Measurements from ENCODE around the gene CMTR1. TPM values are rescaled to one million over a fixed set of nuclear protein-coding genes. Genes with fewer than 3 reads are reported as not detected.
"Not testable (repeated sequence)": the region's sequence is repeated elsewhere in the genome, so short reads cannot be mapped to it uniquely, and the experiment has no call there.

Gene CMTR1
- total RNA-seq, 4 donors from 2014 or later: 39.3 to 45.0 (median 40.9) TPM

DNA sequence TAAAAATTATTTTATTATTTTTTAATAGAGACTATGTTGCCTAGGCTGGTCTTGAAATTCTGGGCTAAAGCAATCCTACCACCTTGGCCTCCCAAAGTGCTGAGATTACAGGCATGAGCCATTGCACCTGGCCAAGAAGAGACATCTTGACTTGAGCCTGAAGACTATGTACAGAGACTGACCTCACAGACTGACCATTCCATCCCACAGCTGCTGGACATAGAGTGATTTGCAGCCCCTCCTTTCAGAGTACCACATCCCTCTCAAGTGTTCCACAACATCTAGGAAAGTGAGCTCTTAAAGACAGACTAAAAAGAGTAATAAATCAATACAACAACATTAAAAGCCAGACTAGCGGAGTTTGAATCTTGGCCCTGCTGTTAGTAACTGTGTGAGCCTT lies 40.2 kb upstream of the CMTR1 start:
- H3K27me3 ChIP-seq: no peaks in the 10 kb centered on the region
- peaks cover 0 to 72% (median 0%) of the 10 kb centered on the region in 3 donors for H3K36me3 ChIP-seq
- TF ChIP-seq POLR2A (IDR thresholded peaks at IDR 0.05): no peak
- TF ChIP-seq EP300 (IDR thresholded peaks at IDR 0.05): no peak
- TF ChIP-seq, protein P1, sequence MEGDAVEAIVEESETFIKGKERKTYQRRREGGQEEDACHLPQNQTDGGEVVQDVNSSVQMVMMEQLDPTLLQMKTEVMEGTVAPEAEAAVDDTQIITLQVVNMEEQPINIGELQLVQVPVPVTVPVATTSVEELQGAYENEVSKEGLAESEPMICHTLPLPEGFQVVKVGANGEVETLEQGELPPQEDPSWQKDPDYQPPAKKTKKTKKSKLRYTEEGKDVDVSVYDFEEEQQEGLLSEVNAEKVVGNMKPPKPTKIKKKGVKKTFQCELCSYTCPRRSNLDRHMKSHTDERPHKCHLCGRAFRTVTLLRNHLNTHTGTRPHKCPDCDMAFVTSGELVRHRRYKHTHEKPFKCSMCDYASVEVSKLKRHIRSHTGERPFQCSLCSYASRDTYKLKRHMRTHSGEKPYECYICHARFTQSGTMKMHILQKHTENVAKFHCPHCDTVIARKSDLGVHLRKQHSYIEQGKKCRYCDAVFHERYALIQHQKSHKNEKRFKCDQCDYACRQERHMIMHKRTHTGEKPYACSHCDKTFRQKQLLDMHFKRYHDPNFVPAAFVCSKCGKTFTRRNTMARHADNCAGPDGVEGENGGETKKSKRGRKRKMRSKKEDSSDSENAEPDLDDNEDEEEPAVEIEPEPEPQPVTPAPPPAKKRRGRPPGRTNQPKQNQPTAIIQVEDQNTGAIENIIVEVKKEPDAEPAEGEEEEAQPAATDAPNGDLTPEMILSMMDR (IDR thresholded peaks at IDR 0.05): no peak
- no peaks in the 10 kb centered on the region for H3K9me3 ChIP-seq
- no peak overlapping the region for H3K27ac ChIP-seq
- H3K4me1 ChIP-seq: no peaks in the 10 kb centered on the region
- WGBS, 2 donors: 88 to 100% methylated on average over 1 of the region's 1 CpG
- DNase-seq (ENCODE audit: low spot score in 2 of 2): no peak
- no peak overlapping the region for H3K4me3 ChIP-seq

DNA sequence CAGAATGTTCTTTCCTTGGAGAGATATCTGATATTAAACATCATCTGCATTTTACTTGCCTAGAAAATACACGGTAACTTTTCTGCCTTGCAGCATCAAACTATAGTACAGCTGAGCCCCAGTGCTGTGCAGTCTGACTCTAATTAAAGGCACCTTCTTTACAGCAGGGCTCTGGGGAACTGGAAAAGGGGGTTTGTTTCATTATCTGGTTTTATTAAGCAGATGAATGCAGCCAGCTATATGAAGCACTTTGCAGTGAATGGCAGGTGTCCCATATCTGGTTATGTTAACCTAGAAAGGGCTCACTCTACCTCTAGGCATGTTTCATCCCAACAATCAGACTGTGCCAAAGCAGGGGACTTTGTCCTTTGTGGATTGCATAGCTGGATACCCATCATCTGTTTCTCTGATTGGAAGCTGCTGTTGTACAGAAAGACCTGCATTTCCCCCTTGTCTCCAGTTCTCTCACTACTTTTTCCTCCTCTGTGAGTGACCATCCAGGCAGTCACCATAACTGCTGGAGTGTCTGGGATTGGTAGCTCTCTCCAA lies 39.6 kb upstream of the CMTR1 start:
- 72 to 88% methylated on average over 1 of the region's 1 CpG for WGBS, 2 donors
- Histone ChIP-seq H3K4me1 (no peaks in the 10 kb centered on the region), H3K4me3 (no peak overlapping the region), H3K36me3 (peaks cover 0 to 66% (median 0%) of the 10 kb centered on the region in 3 donors), H3K9me3 (no peaks in the 10 kb centered on the region), H3K27me3 (no peaks in the 10 kb centered on the region), H3K27ac (no peak overlapping the region)
- DNase-seq (ENCODE audit: low spot score in 2 of 2): no peak
- TF ChIP-seq, protein P1 (IDR thresholded peaks at IDR 0.05): no peak
- no peak for TF ChIP-seq EP300 (IDR thresholded peaks at IDR 0.05)
- no peak for TF ChIP-seq POLR2A (IDR thresholded peaks at IDR 0.05)

DNA sequence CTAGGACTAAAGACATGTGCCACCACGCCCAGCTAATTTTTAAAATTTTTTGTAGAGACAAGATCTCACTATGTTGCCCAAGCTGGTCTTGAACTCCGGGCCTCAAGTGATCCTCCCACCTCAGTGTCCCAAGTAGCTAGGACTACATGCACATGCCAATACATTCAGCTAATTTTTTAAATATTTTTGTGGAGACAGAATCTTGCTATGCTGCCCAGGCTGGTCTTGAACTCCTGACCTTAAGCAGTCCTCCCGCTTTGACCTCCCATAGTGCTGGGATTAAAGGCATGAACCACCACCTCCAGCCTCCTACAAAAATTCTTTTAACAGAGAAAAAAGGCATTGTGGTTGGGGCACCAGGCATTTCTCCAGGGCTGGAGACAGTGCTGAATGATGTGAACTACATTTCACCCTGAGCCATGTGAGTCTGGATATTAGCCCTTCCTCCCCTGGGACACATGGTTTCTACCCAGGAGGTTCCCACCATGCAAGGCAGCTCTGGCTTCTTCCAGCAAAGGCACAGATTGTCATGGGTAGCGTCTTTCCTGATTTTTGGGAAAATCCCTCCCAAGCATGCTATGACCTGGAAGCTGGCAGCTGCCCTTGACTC lies 36.3 kb upstream of the CMTR1 start:
- H3K4me3 ChIP-seq: no peak overlapping the region
- H3K9me3 ChIP-seq: no peaks in the 10 kb centered on the region
- TF ChIP-seq EP300 (IDR thresholded peaks at IDR 0.05) (no peak), POLR2A (IDR thresholded peaks at IDR 0.05) (no peak)
- TF ChIP-seq, protein P1 (IDR thresholded peaks at IDR 0.05): no peak
- no peak for DNase-seq (ENCODE audit: low spot score in 2 of 2)
- no peak overlapping the region for H3K27ac ChIP-seq
- H3K4me1 ChIP-seq: no peaks in the 10 kb centered on the region
- peaks cover 0 to 35% (median 0%) of the 10 kb centered on the region in 3 donors for H3K36me3 ChIP-seq
- H3K27me3 ChIP-seq: no peaks in the 10 kb centered on the region
- 70% methylated on average over 4 of the region's 4 CpGs for WGBS, 2 donors

DNA sequence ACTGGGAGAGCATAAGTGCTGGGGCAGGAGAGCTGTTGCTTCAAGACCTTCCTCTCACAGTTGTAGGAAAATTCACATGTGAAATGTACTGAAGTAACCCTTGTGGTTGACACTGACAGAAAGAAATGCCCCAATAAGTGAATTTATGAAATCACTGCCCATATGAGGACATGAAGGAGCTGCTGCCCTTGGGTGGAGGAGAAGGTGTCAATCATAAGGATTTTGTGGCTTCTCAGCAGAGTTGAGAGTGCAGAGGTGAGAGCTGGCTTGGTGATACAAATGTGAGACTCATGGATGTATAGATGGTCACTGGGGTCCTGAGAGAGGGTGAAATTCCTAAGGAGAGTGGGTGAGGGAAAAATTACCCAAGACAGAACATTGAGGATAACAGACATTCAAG lies 33.9 kb upstream of the CMTR1 start:
- Histone ChIP-seq H3K27ac (no peak overlapping the region), H3K4me1 (no peaks in the 10 kb centered on the region), H3K27me3 (no peaks in the 10 kb centered on the region), H3K9me3 (no peaks in the 10 kb centered on the region), H3K4me3 (no peak overlapping the region), H3K36me3 (peaks cover 0 to 12% (median 0%) of the 10 kb centered on the region in 3 donors)
- TF ChIP-seq POLR2A (IDR thresholded peaks at IDR 0.05) (no peak), EP300 (IDR thresholded peaks at IDR 0.05) (no peak)
- TF ChIP-seq, protein P1 (IDR thresholded peaks at IDR 0.05): no peak
- DNase-seq (ENCODE audit: low spot score in 2 of 2): no peak

DNA sequence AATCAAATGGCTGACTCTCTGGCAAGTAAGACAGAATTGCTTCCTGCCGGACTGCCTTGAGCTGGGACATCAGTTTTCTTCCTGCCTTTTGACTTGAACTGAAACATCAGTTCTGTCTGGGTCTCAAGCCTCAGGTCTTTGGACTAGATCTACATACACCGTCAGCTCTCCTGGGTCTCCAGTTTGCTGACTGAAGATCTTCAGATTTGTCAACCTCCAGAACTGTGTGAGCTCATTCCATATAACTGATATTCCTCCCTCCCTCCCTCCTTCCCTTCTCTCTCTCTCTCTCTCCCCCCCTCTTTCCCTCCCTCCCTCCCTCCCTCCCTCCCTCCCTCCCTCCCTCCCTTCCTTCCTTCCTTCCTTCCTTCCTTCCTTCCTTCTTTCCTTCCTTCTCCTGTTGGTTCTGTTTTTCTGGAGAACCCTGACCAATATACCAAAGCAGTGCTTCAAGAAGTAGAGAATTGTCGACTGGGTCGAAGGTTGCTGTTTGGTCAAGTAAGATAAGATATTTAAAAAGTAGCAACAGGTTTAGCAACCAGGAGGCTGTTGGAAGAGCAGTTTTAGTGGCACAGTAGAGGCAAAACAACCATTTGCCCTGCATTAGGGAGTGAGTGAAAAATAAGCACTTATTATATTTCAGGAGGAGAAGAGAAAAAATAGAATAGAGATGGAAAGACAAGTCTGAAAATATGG lies 33.1 kb upstream of the CMTR1 start:
- Histone ChIP-seq H3K27ac (no peak overlapping the region), H3K27me3 (no peaks in the 10 kb centered on the region), H3K36me3 (peaks cover 0 to 5% (median 0%) of the 10 kb centered on the region in 3 donors), H3K4me1 (no peaks in the 10 kb centered on the region), H3K9me3 (no peaks in the 10 kb centered on the region), H3K4me3 (no peak overlapping the region)
- TF ChIP-seq, protein P1 (IDR thresholded peaks at IDR 0.05): no peak
- no peak for TF ChIP-seq POLR2A (IDR thresholded peaks at IDR 0.05)
- no peak for TF ChIP-seq EP300 (IDR thresholded peaks at IDR 0.05)
- 59 to 63% methylated on average over 4 of the region's 4 CpGs for WGBS, 2 donors
- no peak for DNase-seq (ENCODE audit: low spot score in 2 of 2)

DNA sequence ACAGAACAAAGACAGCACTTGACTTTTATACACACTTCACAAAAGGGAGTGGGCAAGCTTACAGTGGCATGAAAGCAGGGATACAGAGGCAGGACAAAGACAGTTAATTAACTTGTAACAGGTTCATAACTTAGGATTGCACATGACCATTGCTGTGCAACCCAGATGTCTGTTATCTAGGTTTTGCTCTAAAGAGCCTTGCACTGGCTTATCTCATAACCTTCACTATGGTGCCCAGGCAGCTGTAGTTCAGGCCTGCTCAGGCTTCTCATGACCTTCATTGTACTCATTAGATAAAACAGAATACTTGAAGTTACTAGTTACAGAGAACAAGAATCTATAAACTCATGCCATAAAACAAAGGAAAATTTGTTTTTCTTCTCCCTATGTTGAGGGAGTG lies 31.4 kb upstream of the CMTR1 start:
- DNase-seq (ENCODE audit: low spot score in 2 of 2); H3K9me3 ChIP-seq; H3K4me1 ChIP-seq; H3K27me3 ChIP-seq; H3K36me3 ChIP-seq; H3K4me3 ChIP-seq; H3K27ac ChIP-seq: not testable (repeated sequence)

All from tibial nerve (tissue), 4 donors.